ENCODE results near the gene PTPRN. TPM values are rescaled to one million over a fixed set of nuclear protein-coding genes. Genes with fewer than 3 reads are reported as not detected.

PTPRN gene
- total and polyA plus RNA-seq, 5 donors: 0.25 to 0.41 TPM; not detected in 3

GRCh38 chr2:219251656-219252055 is 57.5 kb downstream of the PTPRN start:
- intact Hi-C loops (cut with DNase I): no loop called here
- Histone ChIP-seq H3K27me3 (ENCODE audit: control insufficient read depth, insufficient read depth) (no peaks in the 10 kb centered on the region), H3K9me3 (ENCODE audit: control insufficient read depth, low read length) (no peaks in the 10 kb centered on the region), H3K4me3 (ENCODE audit: low read length) (no peak overlapping the region), H3K27ac (ENCODE audit: low read length) (peak overlapping the region; percentile 0), H3K4me1 (ENCODE audit: control insufficient read depth, insufficient read depth, low read length) (peaks cover 12% of the 10 kb centered on the region)
- ATAC-seq (no peak), DNase-seq (no peak)
- WGBS: 62% methylated on average over 6 of the region's 6 CpGs

GRCh38 chr2:219250049-219250781 is 59.0 kb downstream of the PTPRN start:
- H3K27me3 ChIP-seq (ENCODE audit: control insufficient read depth, insufficient read depth): no peaks in the 10 kb centered on the region
- peak overlapping the region; percentile 84 for H3K27ac ChIP-seq (ENCODE audit: low read length)
- peaks cover 15% of the 10 kb centered on the region for H3K4me1 ChIP-seq (ENCODE audit: control insufficient read depth, insufficient read depth, low read length)
- 88% methylated on average over 22 of the region's 22 CpGs for WGBS
- DNase-seq: peak in 1 of 3 donors; percentile 54
- no peak overlapping the region for H3K4me3 ChIP-seq (ENCODE audit: low read length)
- ATAC-seq: no peak
- H3K9me3 ChIP-seq (ENCODE audit: control insufficient read depth, low read length): no peaks in the 10 kb centered on the region
- intact Hi-C loops (cut with DNase I): no loop called here

- 31% methylated on average over 7 of the region's 7 CpGs for WGBS
- peak; percentile 62 to 84 (median 82) for DNase-seq
- intact Hi-C loops (cut with DNase I): loop anchor here in 1 of 4 donors (10.0 kb wide), 1 partner anchor 45 kb away; no protein-coding TSS in a partner anchor
- peak in 1 of 2 donors; percentile 35 for ATAC-seq
- Histone ChIP-seq H3K4me1 (ENCODE audit: control insufficient read depth, insufficient read depth, low read length) (peaks cover 15% of the 10 kb centered on the region), H3K27me3 (ENCODE audit: control insufficient read depth, insufficient read depth) (no peaks in the 10 kb centered on the region), H3K9me3 (ENCODE audit: control insufficient read depth, low read length) (no peaks in the 10 kb centered on the region), H3K27ac (ENCODE audit: low read length) (peak overlapping the region; percentile 84), H3K4me3 (ENCODE audit: low read length) (no peak overlapping the region)
These were observed 59.8 kb downstream of the PTPRN start for GRCh38 chr2:219249203-219249980.

- DNase-seq: peak in 1 of 3 donors; percentile 23
- intact Hi-C loops (cut with DNase I): loop anchor here in 1 of 4 donors (10.0 kb wide), 1 partner anchor 46 kb away; no protein-coding TSS in a partner anchor
- peaks cover 15% of the 10 kb centered on the region for H3K4me1 ChIP-seq (ENCODE audit: control insufficient read depth, insufficient read depth, low read length)
- 77% methylated on average over 2 of the region's 2 CpGs for WGBS
- H3K4me3 ChIP-seq (ENCODE audit: low read length): no peak overlapping the region
- ATAC-seq: no peak
- H3K27me3 ChIP-seq (ENCODE audit: control insufficient read depth, insufficient read depth): no peaks in the 10 kb centered on the region
- no peaks in the 10 kb centered on the region for H3K9me3 ChIP-seq (ENCODE audit: control insufficient read depth, low read length)
- H3K27ac ChIP-seq (ENCODE audit: low read length): peak overlapping the region; percentile 84
These were observed 60.4 kb downstream of the PTPRN start for GRCh38 chr2:219248845-219249202.

GRCh38 chr2:219247678-219248642 is 61.2 kb downstream of the PTPRN start:
- WGBS: 84% methylated on average over 17 of the region's 17 CpGs
- DNase-seq: peak in 1 of 3 donors; percentile 38
- peaks cover 15% of the 10 kb centered on the region for H3K4me1 ChIP-seq (ENCODE audit: control insufficient read depth, insufficient read depth, low read length)
- no peaks in the 10 kb centered on the region for H3K27me3 ChIP-seq (ENCODE audit: control insufficient read depth, insufficient read depth)
- no peak for ATAC-seq
- no peak overlapping the region for H3K27ac ChIP-seq (ENCODE audit: low read length)
- no peak overlapping the region for H3K4me3 ChIP-seq (ENCODE audit: low read length)
- no peaks in the 10 kb centered on the region for H3K9me3 ChIP-seq (ENCODE audit: control insufficient read depth, low read length)
- intact Hi-C loops (cut with DNase I): loop anchor here in 1 of 4 donors (10.0 kb wide), 1 partner anchor 47 kb away; no protein-coding TSS in a partner anchor

- Histone ChIP-seq H3K27ac (ENCODE audit: low read length) (no peak overlapping the region), H3K4me3 (ENCODE audit: low read length) (no peak overlapping the region), H3K4me1 (ENCODE audit: control insufficient read depth, insufficient read depth, low read length) (peaks cover 15% of the 10 kb centered on the region), H3K27me3 (ENCODE audit: control insufficient read depth, insufficient read depth) (no peaks in the 10 kb centered on the region), H3K9me3 (ENCODE audit: control insufficient read depth, low read length) (no peaks in the 10 kb centered on the region)
- ATAC-seq (no peak), DNase-seq (peak in 1 of 3 donors; percentile 33)
- WGBS: 93% methylated on average over 10 of the region's 10 CpGs
- intact Hi-C loops (cut with DNase I): loop anchor here in 1 of 4 donors (10.0 kb wide), 1 partner anchor 48 kb away; no protein-coding TSS in a partner anchor
These were observed 62.6 kb downstream of the PTPRN start for GRCh38 chr2:219246559-219246958.

GRCh38 chr2:219245899-219246230 is 63.3 kb downstream of the PTPRN start:
- intact Hi-C loops (cut with DNase I): loop anchor here in 1 of 4 donors (10.0 kb wide), 1 partner anchor 49 kb away; no protein-coding TSS in a partner anchor
- Histone ChIP-seq H3K27me3 (ENCODE audit: control insufficient read depth, insufficient read depth) (no peaks in the 10 kb centered on the region), H3K4me3 (ENCODE audit: low read length) (peak overlapping the region; percentile 48), H3K27ac (ENCODE audit: low read length) (peak overlapping the region; percentile 74), H3K9me3 (ENCODE audit: control insufficient read depth, low read length) (no peaks in the 10 kb centered on the region), H3K4me1 (ENCODE audit: control insufficient read depth, insufficient read depth, low read length) (peaks cover 15% of the 10 kb centered on the region)
- DNase-seq (no peak), ATAC-seq (no peak)
- WGBS: 16% methylated on average over 10 of the region's 10 CpGs

GRCh38 chr2:219245148-219245898 is 63.9 kb downstream of the PTPRN start, which contains the start of the genes GLB1L and STK16:
Gene GLB1L (minus strand): TSS chr2:219245444. CDS start chr2:219243573, 1,871 bp downstream.
Gene STK16 (plus strand): TSS chr2:219245479. CDS start chr2:219246000, 521 bp downstream.
- WGBS: under 1% methylated on average over 46 of the region's 46 CpGs
- H3K4me1 ChIP-seq (ENCODE audit: control insufficient read depth, insufficient read depth, low read length): peaks cover 14% of the 10 kb centered on the region
- DNase-seq (peak; percentile 96 to 98 (median 98)), ATAC-seq (peak; percentile 93 to 96)
- no peaks in the 10 kb centered on the region for H3K9me3 ChIP-seq (ENCODE audit: control insufficient read depth, low read length)
- peak within 1 kb of the TSS; percentile 48 for H3K4me3 ChIP-seq (ENCODE audit: low read length)
- intact Hi-C loops (cut with DNase I): loop anchor here in 1 of 4 donors (10.0 kb wide), 1 partner anchor 49 kb away; no protein-coding TSS in a partner anchor
- H3K27ac ChIP-seq (ENCODE audit: low read length): peak within 1 kb of the TSS; percentile 74
- no peaks in the 10 kb centered on the region for H3K27me3 ChIP-seq (ENCODE audit: control insufficient read depth, insufficient read depth)

GRCh38 chr2:219244789-219245147 is 64.4 kb downstream of the PTPRN start:
- H3K27ac ChIP-seq (ENCODE audit: low read length): peak overlapping the region; percentile 68
- peak overlapping the region; percentile 48 for H3K4me3 ChIP-seq (ENCODE audit: low read length)
- no peak for ATAC-seq
- no peak for DNase-seq
- intact Hi-C loops (cut with DNase I): loop anchor here in 1 of 4 donors (10.0 kb wide), 1 partner anchor 50 kb away; no protein-coding TSS in a partner anchor
- peaks cover 11% of the 10 kb centered on the region for H3K4me1 ChIP-seq (ENCODE audit: control insufficient read depth, insufficient read depth, low read length)
- no peaks in the 10 kb centered on the region for H3K9me3 ChIP-seq (ENCODE audit: control insufficient read depth, low read length)
- no peaks in the 10 kb centered on the region for H3K27me3 ChIP-seq (ENCODE audit: control insufficient read depth, insufficient read depth)
- WGBS: 42% methylated on average over 6 of the region's 6 CpGs
